Measurements from ENCODE around the gene KCTD16.

The KCTD16 gene

DNA sequence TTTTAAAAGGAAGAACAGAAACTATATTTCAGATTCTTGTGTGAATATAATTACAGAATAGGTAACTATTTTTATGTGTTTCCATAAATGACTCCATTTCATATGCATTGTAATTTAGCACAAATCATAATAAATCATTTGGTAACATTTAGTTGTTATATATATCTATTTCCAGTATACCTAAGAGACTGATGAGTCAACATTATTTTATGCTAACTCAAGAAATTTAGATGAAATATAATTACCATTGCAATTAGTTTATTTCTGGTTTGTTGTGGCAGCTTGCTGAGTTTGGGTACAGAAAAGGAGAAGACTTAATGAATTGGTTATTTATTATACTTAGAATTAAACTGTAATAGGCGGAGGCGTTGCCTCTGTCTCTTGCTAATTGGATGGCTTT is 314.9 kb downstream of the KCTD16 start:
- Histone ChIP-seq H3K27ac (ENCODE audit: extremely low read depth, low read depth, low read length) (no peak overlapping the region), H3K4me1 (ENCODE audit: control insufficient read depth, insufficient read depth, low read length) (no peaks in the 10 kb centered on the region), H3K36me3 (ENCODE audit: control insufficient read depth in 2 of 2, insufficient read depth in 1 of 2, low read length in 2 of 2) (no peaks in the 10 kb centered on the region), H3K4me3 (ENCODE audit: low read depth, low read length) (no peak overlapping the region), H3K9me3 (ENCODE audit: control insufficient read depth, insufficient read depth, low read depth, low read length) (no peaks in the 10 kb centered on the region)
- no peak for TF ChIP-seq ZBTB21 (tag by site-specific recombination; IDR thresholded peaks at IDR 0.05)
- TF ChIP-seq SP7 (tag by site-specific recombination; IDR thresholded peaks at IDR 0.05) = no peak
- no peak for TF ChIP-seq ZNF571 (tag by site-specific recombination; IDR thresholded peaks at IDR 0.05)
- TF ChIP-seq ZNF335 (tag by site-specific recombination; conservative IDR thresholded peaks at IDR 0.05) = no peak
- TF ChIP-seq ZNF658 (tag by site-specific recombination; IDR thresholded peaks at IDR 0.05) = no peak
- TF ChIP-seq SALL2 (tag by site-specific recombination; IDR thresholded peaks at IDR 0.05; ENCODE audit: borderline replicate concordance) = no peak
- TF ChIP-seq HOXC10 (CRISPR knock-in tag; IDR thresholded peaks at IDR 0.05) = no peak
- TF ChIP-seq, protein P1, sequence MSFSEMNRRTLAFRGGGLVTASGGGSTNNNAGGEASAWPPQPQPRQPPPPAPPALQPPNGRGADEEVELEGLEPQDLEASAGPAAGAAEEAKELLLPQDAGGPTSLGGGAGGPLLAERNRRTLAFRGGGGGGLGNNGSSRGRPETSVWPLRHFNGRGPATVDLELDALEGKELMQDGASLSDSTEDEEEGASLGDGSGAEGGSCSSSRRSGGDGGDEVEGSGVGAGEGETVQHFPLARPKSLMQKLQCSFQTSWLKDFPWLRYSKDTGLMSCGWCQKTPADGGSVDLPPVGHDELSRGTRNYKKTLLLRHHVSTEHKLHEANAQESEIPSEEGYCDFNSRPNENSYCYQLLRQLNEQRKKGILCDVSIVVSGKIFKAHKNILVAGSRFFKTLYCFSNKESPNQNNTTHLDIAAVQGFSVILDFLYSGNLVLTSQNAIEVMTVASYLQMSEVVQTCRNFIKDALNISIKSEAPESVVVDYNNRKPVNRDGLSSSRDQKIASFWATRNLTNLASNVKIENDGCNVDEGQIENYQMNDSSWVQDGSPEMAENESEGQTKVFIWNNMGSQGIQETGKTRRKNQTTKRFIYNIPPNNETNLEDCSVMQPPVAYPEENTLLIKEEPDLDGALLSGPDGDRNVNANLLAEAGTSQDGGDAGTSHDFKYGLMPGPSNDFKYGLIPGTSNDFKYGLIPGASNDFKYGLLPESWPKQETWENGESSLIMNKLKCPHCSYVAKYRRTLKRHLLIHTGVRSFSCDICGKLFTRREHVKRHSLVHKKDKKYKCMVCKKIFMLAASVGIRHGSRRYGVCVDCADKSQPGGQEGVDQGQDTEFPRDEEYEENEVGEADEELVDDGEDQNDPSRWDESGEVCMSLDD (tag by site-specific recombination; IDR thresholded peaks at IDR 0.05) = no peak
- TF ChIP-seq, protein P2, sequence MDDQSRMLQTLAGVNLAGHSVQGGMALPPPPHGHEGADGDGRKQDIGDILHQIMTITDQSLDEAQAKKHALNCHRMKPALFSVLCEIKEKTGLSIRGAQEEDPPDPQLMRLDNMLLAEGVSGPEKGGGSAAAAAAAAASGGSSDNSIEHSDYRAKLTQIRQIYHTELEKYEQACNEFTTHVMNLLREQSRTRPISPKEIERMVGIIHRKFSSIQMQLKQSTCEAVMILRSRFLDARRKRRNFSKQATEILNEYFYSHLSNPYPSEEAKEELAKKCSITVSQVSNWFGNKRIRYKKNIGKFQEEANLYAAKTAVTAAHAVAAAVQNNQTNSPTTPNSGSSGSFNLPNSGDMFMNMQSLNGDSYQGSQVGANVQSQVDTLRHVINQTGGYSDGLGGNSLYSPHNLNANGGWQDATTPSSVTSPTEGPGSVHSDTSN (CRISPR knock-in tag; IDR thresholded peaks at IDR 0.05) = no peak
- no peak for TF ChIP-seq ZNF707 (tag by site-specific recombination; IDR thresholded peaks at IDR 0.05)
- no peak for TF ChIP-seq ZNF184 (tag by site-specific recombination; IDR thresholded peaks at IDR 0.05)
- TF ChIP-seq, protein P3, sequence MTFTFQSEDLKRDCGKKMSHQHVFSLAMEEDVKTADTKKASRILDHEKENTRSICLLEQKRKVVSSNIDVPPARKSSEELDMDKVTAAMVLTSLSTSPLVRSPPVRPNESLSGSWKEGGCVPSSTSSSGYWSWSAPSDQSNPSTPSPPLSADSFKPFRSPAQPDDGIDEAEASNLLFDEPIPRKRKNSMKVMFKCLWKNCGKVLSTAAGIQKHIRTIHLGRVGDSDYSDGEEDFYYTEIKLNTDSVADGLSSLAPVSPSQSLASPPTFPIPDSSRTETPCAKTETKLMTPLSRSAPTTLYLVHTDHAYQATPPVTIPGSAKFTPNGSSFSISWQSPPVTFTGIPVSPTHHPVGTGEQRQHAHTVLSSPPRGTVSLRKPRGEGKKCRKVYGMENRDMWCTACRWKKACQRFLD (tag by site-specific recombination; IDR thresholded peaks at IDR 0.05) = no peak
- TF ChIP-seq, protein P4, sequence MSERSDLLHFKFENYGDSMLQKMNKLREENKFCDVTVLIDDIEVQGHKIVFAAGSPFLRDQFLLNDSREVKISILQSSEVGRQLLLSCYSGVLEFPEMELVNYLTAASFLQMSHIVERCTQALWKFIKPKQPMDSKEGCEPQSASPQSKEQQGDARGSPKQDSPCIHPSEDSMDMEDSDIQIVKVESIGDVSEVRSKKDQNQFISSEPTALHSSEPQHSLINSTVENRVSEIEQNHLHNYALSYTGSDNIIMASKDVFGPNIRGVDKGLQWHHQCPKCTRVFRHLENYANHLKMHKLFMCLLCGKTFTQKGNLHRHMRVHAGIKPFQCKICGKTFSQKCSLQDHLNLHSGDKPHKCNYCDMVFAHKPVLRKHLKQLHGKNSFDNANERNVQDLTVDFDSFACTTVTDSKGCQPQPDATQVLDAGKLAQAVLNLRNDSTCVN (tag by site-specific recombination; optimal IDR thresholded peaks at IDR 0.05) = no peak
- no peak for TF ChIP-seq ZNF341 (tag by site-specific recombination; IDR thresholded peaks at IDR 0.05; ENCODE audit: low read depth)
- no peak for TF ChIP-seq ZFP69B (tag by site-specific recombination; IDR thresholded peaks at IDR 0.05)
- no peak for TF ChIP-seq ZNF510 (tag by site-specific recombination; IDR thresholded peaks at IDR 0.05; ENCODE audit: insufficient replicate concordance)
- TF ChIP-seq, protein P5, sequence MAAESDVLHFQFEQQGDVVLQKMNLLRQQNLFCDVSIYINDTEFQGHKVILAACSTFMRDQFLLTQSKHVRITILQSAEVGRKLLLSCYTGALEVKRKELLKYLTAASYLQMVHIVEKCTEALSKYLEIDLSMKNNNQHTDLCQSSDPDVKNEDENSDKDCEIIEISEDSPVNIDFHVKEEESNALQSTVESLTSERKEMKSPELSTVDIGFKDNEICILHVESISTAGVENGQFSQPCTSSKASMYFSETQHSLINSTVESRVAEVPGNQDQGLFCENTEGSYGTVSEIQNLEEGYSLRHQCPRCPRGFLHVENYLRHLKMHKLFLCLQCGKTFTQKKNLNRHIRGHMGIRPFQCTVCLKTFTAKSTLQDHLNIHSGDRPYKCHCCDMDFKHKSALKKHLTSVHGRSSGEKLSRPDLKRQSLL (tag by site-specific recombination; IDR thresholded peaks at IDR 0.05) = no peak
- no peak for TF ChIP-seq ZNF10 (tag by site-specific recombination; IDR thresholded peaks at IDR 0.05)
- POLR2A ChIA-PET = no interaction called here
- CTCF ChIA-PET = interaction anchor here (1.1 kb wide), 1 partner anchor 282 kb away, joined by 3 read pairs; no protein-coding TSS in a partner anchor

DNA sequence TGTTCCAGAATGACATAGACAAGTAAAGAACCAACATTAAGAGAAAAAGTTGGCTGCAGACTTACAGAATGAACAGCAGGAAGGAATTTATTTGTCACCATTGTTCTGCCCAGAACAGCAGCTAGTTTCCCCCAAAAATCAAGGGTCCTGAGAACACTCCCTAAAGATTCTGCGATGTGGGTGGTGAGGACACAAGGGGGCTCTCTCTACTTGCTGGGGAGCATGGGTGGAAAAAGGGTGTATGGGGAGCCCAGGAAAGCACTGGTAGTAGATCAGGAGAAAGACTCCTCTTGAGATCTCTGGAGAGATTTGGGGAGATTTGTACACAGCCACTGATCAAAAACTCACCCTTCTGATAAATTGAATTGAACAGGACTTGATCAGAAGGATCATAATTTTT is 316.5 kb downstream of the KCTD16 start:
- no peaks in the 10 kb centered on the region for H3K36me3 ChIP-seq (ENCODE audit: control insufficient read depth in 2 of 2, insufficient read depth in 1 of 2, low read length in 2 of 2)
- H3K4me3 ChIP-seq (ENCODE audit: low read depth, low read length) = no peak overlapping the region
- POLR2A ChIA-PET = no interaction called here
- TF ChIP-seq, protein P6, sequence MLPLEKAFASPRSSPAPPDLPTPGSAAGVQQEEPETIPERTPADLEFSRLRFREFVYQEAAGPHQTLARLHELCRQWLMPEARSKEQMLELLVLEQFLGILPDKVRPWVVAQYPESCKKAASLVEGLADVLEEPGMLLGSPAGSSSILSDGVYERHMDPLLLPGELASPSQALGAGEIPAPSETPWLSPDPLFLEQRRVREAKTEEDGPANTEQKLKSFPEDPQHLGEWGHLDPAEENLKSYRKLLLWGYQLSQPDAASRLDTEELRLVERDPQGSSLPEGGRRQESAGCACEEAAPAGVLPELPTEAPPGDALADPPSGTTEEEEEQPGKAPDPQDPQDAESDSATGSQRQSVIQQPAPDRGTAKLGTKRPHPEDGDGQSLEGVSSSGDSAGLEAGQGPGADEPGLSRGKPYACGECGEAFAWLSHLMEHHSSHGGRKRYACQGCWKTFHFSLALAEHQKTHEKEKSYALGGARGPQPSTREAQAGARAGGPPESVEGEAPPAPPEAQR (tag by site-specific recombination; IDR thresholded peaks at IDR 0.05) = no peak
- TF ChIP-seq ZNF274 (IDR thresholded peaks at IDR 0.05; ENCODE audit: low read length) (no peak), ZNF274 (tag by site-specific recombination; IDR thresholded peaks at IDR 0.05; ENCODE audit: borderline replicate concordance) (no peak)
- CTCF ChIA-PET = interaction anchor here (1.3 kb wide), 1 partner anchor 20 kb away, joined by 7 read pairs; no protein-coding TSS in a partner anchor
- no peaks in the 10 kb centered on the region for H3K9me3 ChIP-seq (ENCODE audit: control insufficient read depth, insufficient read depth, low read depth, low read length)
- no peaks in the 10 kb centered on the region for H3K4me1 ChIP-seq (ENCODE audit: control insufficient read depth, insufficient read depth, low read length)
- H3K27ac ChIP-seq (ENCODE audit: extremely low read depth, low read depth, low read length) = no peak overlapping the region
